IMR-90 (cell line): Measurements from ENCODE around the gene LNX1. TPM values are rescaled to one million over a fixed set of nuclear protein-coding genes. Genes with fewer than 3 reads are reported as not detected.

Experiments used
- ATAC-seq: fragments of 200-7000 bp; cut with Tn5 transposase; 2 replicates; pipeline ENCODE4 v1.9.1; 2020; ENCODE audit warnings: low read depth, mild to moderate bottlenecking, moderate library complexity
- BruUV-seq: library from RNA; stranded (reverse); fragments of 400-500 nt; replicated peaks from 2 replicates; lab custom pipeline; 2021; lab: Mats Ljungman, UMichigan
- CTCF ChIA-PET: fragments of 300-600 bp; formaldehyde crosslinking; extraction: SDS; loops from one replicate; lab custom pipeline; 2021; ENCODE audit warnings: antibody characterized with exemption; lab: Yijun Ruan, JAX
- POLR2A ChIA-PET: fragments of 300-600 bp; sonication (Branson Sonifier 250); formaldehyde crosslinking; loops from one replicate; lab custom pipeline; 2022; ENCODE audit warnings: antibody characterized with exemption; ENCODE audit not compliant: unreplicated experiment; lab: Charles Lee
- DNase-seq: peaks from one replicate; pipeline ENCODE4 v3.0.0; 2013
- H2AFZ ChIP-seq: replicated peaks from 2 replicates; pipeline ENCODE3; 2013; ENCODE audit warnings: low read length, mild to moderate bottlenecking; ENCODE audit not compliant: poor library complexity
- H2AK5ac ChIP-seq: 2 replicates; pipeline ENCODE4 v1.6.1; 2013; ENCODE audit warnings: low read depth, low read length, inconsistent platforms
- H2AK9ac ChIP-seq: replicated peaks from 2 replicates; pipeline ENCODE3; 2013; ENCODE audit warnings: mild to moderate bottlenecking, low read depth, low read length, moderate library complexity; ENCODE audit not compliant: poor library complexity
- H2BK120ac ChIP-seq: 2 replicates; pipeline ENCODE4 v1.6.1; 2013; ENCODE audit warnings: low read depth, low read length, inconsistent platforms
- H2BK15ac ChIP-seq: 3 replicates; pipeline ENCODE4 v1.6.1; 2013; ENCODE audit warnings: low read depth, low read length, inconsistent platforms
- H2BK20ac ChIP-seq: 2 replicates; pipeline ENCODE4 v1.6.1; 2013; ENCODE audit warnings: low read depth, mild to moderate bottlenecking, inconsistent platforms, low read length, moderate library complexity
- H2BK5ac ChIP-seq: 2 replicates; pipeline ENCODE4 v1.6.1; 2013; ENCODE audit warnings: mild to moderate bottlenecking, low read depth, low read length, inconsistent platforms; ENCODE audit not compliant: poor library complexity, severe bottlenecking
- H3K14ac ChIP-seq: replicated peaks from 2 replicates; pipeline ENCODE4 v1.6.1; 2013; ENCODE audit warnings: low read depth, low read length, inconsistent platforms
- H3K18ac ChIP-seq: 2 replicates; pipeline ENCODE4 v1.6.1; 2013; ENCODE audit warnings: low read depth, low read length, control low read depth
- H3K23ac ChIP-seq: 2 replicates; pipeline ENCODE4 v1.6.1; 2013; ENCODE audit warnings: low read depth, low read length, inconsistent platforms
- H3K27ac ChIP-seq: 2 replicates; pipeline ENCODE4 v1.5.1; 2013; ENCODE audit warnings: mild to moderate bottlenecking, control low read depth, low read length; ENCODE audit not compliant: insufficient read depth
- H3K27me3 ChIP-seq: 2 replicates; pipeline ENCODE4 v1.6.1; 2013; ENCODE audit warnings: low read length; ENCODE audit not compliant: control insufficient read depth, insufficient read depth
- H3K36me3 ChIP-seq: 2 replicates; pipeline ENCODE4 v1.6.1; 2013; ENCODE audit warnings: low read length, mixed read lengths; ENCODE audit not compliant: control insufficient read depth, insufficient read depth
- H3K4ac ChIP-seq: 2 replicates; pipeline ENCODE4 v1.6.1; 2013; ENCODE audit warnings: low read depth, low read length, inconsistent platforms
- H3K4me1 ChIP-seq: 2 replicates; pipeline ENCODE4 v1.6.1; 2013; ENCODE audit warnings: low read length, mixed read lengths; ENCODE audit not compliant: control insufficient read depth, insufficient read depth
- H3K4me2 ChIP-seq: 2 replicates; pipeline ENCODE4 v1.6.1; 2013; ENCODE audit warnings: low read depth, mild to moderate bottlenecking, control low read depth, low read length, moderate library complexity
- H3K4me3 ChIP-seq: 2 replicates; pipeline ENCODE4 v1.5.1; 2013; ENCODE audit warnings: low read depth, mild to moderate bottlenecking, control low read depth, low read length, moderate library complexity; ENCODE audit not compliant: insufficient read depth
- H3K56ac ChIP-seq: 2 replicates; pipeline ENCODE4 v1.6.1; 2013; ENCODE audit warnings: low read length, inconsistent platforms; ENCODE audit not compliant: insufficient read depth; ENCODE audit errors: extremely low read depth
- H3K79me1 ChIP-seq, 2 experiments: 2 replicates each; pipeline ENCODE4 v1.6.1; 2013; ENCODE audit warnings: low read length in 2 of 2, inconsistent platforms in 1 of 2, low read depth in 1 of 2
- H3K9ac ChIP-seq: 2 replicates; pipeline ENCODE4 v1.6.1; 2013; ENCODE audit warnings: low read depth, low read length, control low read depth
- H3K9me1 ChIP-seq: 2 replicates; pipeline ENCODE4 v1.6.1; 2013; ENCODE audit warnings: low read length, inconsistent platforms; ENCODE audit not compliant: insufficient read depth
- H3K9me3 ChIP-seq: 2 replicates; pipeline ENCODE4 v1.6.1; 2013; ENCODE audit warnings: low read length; ENCODE audit not compliant: control insufficient read depth, insufficient read depth
- H4K20me1 ChIP-seq: 2 replicates; pipeline ENCODE4 v1.6.1; 2013; ENCODE audit warnings: low read length, inconsistent platforms; ENCODE audit not compliant: insufficient read depth
- H4K5ac ChIP-seq: 2 replicates; pipeline ENCODE4 v1.6.1; 2013; ENCODE audit warnings: mild to moderate bottlenecking, low read depth, low read length, control low read depth
- H4K8ac ChIP-seq, 2 experiments: 2 replicates each; pipeline ENCODE4 v1.6.1; 2013; ENCODE audit warnings: low read depth in 2 of 2, low read length in 2 of 2, control low read depth in 1 of 2, inconsistent platforms in 1 of 2
- H4K91ac ChIP-seq: 2 replicates; pipeline ENCODE4 v1.6.1; 2013; ENCODE audit warnings: low read depth, low read length, inconsistent platforms; ENCODE audit not compliant: insufficient read depth
- BHLHE40 ChIP-seq: fragments of 150-350 bp; IDR thresholded peaks from 2 replicates; pipeline ENCODE4 v1.6.1; 2016; ENCODE audit warnings: mild to moderate bottlenecking, low read depth, low read length
- FOS ChIP-seq: fragments of 150-350 bp; IDR thresholded peaks from 2 replicates; pipeline ENCODE4 v1.6.1; 2016; ENCODE audit warnings: low read depth, low read length
- NFE2L2 ChIP-seq: fragments of 150-350 bp; IDR thresholded peaks from 2 replicates; pipeline ENCODE4 v1.6.1; 2016; ENCODE audit warnings: low read depth, mild to moderate bottlenecking, low read length
- POLR2A ChIP-seq: IDR thresholded peaks from 2 replicates; pipeline ENCODE4 v1.6.1; 2012; ENCODE audit warnings: mild to moderate bottlenecking, low read depth, low read length
- RFX5 ChIP-seq: IDR thresholded peaks from 2 replicates; pipeline ENCODE4 v1.8.0; 2012; ENCODE audit warnings: low read depth, mild to moderate bottlenecking, low read length, moderate library complexity
- SMC3 ChIP-seq: fragments of 150-350 bp; IDR thresholded peaks from 2 replicates; pipeline ENCODE4 v1.6.1; 2016; ENCODE audit warnings: low read depth, mild to moderate bottlenecking, antibody characterized with exemption, low read length, moderate library complexity
- WGBS, 2 experiments: methylation state at CpG; one replicate each; pipeline versions ENCODE4 v1.1.5 to v1.1.7; 2013; ENCODE audit warnings: missing lambda C conversion rate in 2 of 2; ENCODE audit not compliant: insufficient read length in 1 of 2; ENCODE audit errors: extremely low coverage in 2 of 2; 5-methylcytosine and 5-hydroxymethylcytosine counted together
- dilution Hi-C: fragments of 300-500 bp; cut with HindIII; formaldehyde crosslinking; loops from one replicate; pipeline ENCODE4 v1.14.3; 2018; ENCODE audit warnings: low sequenced_read_pairs; ENCODE audit not compliant: unreplicated experiment
- in situ Hi-C: fragments of 300-500 bp; cut with MboI; formaldehyde crosslinking; loops from 3 replicates; pipeline ENCODE4 v1.14.3; 2019; ENCODE audit warnings: low sequenced_read_pairs, inconsistent platforms, mixed read lengths
- intact Hi-C: fragments of 100-400 bp; cut with micrococcal nuclease; formaldehyde crosslinking; loops from 2 replicates; pipeline ENCODE4 v1.10.0; 2022
- polyA plus RNA-seq, 3 experiments: library from polyadenylated mRNA; depleted of rRNA; stranded (reverse); fragments of >200 nt; gene quantifications; 2 replicates each; pipeline ENCODE4 v1.2.3, GENCODE V29; 2012; ENCODE audit warnings: low replicate concordance in 1 of 3
- total RNA-seq: library from RNA; depleted of rRNA; stranded (reverse); fragments of >200 nt; gene quantifications from 2 replicates; pipeline ENCODE4 v1.2.3, GENCODE V29; 2012

Gene LNX1
- total and polyA plus RNA-seq, 2 of the 4 experiments (the other 2 are of a cell fraction), result 0.15 to 0.36 TPM

DNA sequence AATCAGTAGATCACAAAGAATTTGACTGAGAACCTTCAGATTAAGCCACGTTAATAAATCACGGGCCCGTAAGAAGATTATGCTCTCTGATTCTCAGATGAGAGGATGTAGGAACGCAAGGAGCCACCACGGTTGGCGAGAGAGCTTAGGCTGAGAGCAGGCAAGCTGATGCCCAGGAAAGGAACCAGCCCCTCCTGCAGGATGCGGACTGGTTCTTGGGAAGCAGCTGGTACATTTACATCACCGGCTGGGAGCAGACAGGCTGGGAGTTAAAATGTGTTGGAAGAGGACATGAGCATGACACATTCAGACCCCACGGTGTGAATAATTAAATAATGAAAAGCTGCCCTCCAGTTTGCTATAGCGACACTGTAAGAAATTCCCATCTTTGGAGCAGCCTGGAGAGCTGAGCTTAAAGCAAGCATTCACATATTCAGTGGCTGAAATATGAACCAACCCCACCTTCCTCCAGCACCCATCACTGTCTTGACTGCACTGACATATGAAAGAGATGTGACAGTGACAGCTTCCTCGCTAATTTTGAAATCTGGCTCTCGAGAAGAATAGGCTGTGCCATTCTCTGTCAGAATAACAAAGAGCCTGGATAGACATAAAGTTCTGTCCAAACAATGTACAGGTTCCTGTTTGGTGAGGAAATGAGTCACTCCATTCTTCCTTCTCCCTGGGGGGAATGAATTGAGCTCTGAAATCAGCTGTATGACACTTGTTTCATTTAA, 33.1 kb downstream of the LNX1 start:
- ATAC-seq (peak; percentile 48), DNase-seq (peak; percentile 41)
- Histone ChIP-seq H3K27ac (no peak overlapping the region), H2BK5ac (no peak overlapping the region), H4K20me1 (no peaks in the 10 kb centered on the region), H3K36me3 (no peaks in the 10 kb centered on the region), H3K56ac (no peak overlapping the region), H3K23ac (no peak overlapping the region; the same call in none of the 2 replicates), H3K9me3 (no peaks in the 10 kb centered on the region), H4K8ac (peak overlapping the region in 1 of 2 experiments; percentile 14; a peak in 1 of 4 replicates), H2AK5ac (peak overlapping the region; percentile 50; the same call in 1 of the 2 replicates), H2BK120ac (peak overlapping the region; percentile 35), H3K4ac (peak overlapping the region; percentile 32; the same call in 1 of the 2 replicates), H2BK20ac (peak overlapping the region; percentile 43), H3K4me1 (peaks cover 13% of the 10 kb centered on the region), H3K9ac (no peak overlapping the region), H4K91ac (peak overlapping the region; percentile 14; the same call in 1 of the 2 replicates), H2AK9ac (no peak overlapping the region), H3K4me3 (no peak overlapping the region), H3K4me2 (no peak overlapping the region), H3K9me1 (no peaks in the 10 kb centered on the region; the same call in 1 of the 2 replicates), H2AFZ (no peak overlapping the region), H2BK15ac (peak overlapping the region; percentile 30; the same call in 1 of the 3 replicates), H3K14ac (0 out of 2 replicates have a peak overlapping the region, but pooled peaks have one; percentile 7), H3K18ac (peak overlapping the region; percentile 37; the same call in 1 of the 2 replicates), H3K27me3 (no peaks in the 10 kb centered on the region), H4K5ac (peak overlapping the region; percentile 72; the same call in 1 of the 2 replicates), H3K79me1 (no peaks in the 10 kb centered on the region)
- in situ Hi-C loops (no loop called here), intact Hi-C loops (loop anchor here (5.0 kb wide), 1 partner anchor 51 kb away; no protein-coding TSS in a partner anchor), dilution Hi-C loops (no loop called here)
- ChIA-PET CTCF (interaction anchor here (1.8 kb wide), 1 partner anchor 12 kb away, joined by 4 read pairs; no protein-coding TSS in a partner anchor), POLR2A (no interaction called here)
- no peak for TF ChIP-seq POLR2A
- no peak for TF ChIP-seq RFX5
- no peak for TF ChIP-seq SMC3
- no peak for TF ChIP-seq BHLHE40
- TF ChIP-seq NFE2L2, result no peak
- no peak for TF ChIP-seq FOS
- 96% methylated on average over 7 of the region's 12 CpGs; no CpG with 5 or more reads in 1 of the 2 experiments for WGBS, 2 experiments
- no TSS peak for BruUV-seq
